Measurements from ENCODE around the gene ATP8B1.

DNA sequence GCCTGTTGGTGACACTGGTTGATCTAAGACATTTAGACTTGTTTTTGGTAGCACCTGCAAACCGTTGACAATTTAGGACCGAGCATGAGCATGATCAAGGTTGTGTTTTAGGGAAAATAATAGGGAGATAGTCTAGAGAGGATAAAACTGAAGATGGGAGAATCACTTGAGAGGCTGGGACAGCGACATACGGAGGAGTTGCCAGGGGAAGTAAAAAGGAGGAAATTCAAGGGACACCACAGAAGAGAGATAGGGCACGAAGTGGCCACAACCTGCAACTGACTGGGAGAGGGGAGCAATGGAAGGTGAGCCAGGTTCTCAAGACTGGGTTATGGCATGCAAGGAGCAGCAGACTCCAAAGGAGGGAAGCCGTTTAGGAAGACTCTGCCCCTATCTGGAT is 1.4 kb upstream of the ATP8B1 start:
- TF ChIP-seq CBX5 (IDR thresholded peaks at IDR 0.05; ENCODE audit: low read depth, low read length) (no peak), CTCF (IDR thresholded peaks at IDR 0.05; ENCODE audit: control extremely low read depth in 1 of 3, insufficient read depth in 1 of 3, low read depth in 1 of 3, low read length in 3 of 3) (no peak)

Data from H1 (cell line).